GM12801 (cell line): Measurements from ENCODE around the gene AGAP1.

Source experiments
- TF ChIP-seq, protein P1 (sequence below): IDR thresholded peaks from one replicate; pipeline ENCODE4 v1.5.1; 2011; ENCODE audit warnings: control low read depth; ENCODE audit not compliant: insufficient read length; ENCODE audit errors: extremely low read depth

The AGAP1 gene

DNA sequence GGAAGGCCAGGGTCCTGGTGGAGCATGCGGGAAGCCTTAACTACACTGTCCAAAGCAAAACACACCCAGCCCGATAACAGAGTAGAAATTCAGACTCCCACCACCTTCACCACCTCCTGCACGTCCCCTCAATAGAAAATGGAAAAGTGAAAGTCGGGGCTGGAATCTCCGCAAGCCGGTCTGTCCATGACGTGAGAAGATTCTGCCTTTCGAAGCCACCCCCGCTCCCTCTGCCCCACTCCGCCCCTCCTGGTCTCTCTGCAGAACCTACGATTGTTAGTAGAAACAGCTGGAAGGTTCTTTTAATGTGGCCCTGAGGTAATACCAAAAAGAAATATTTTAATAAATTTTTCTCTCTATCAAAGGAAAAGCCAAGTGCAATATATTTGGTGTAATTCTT lies 558.0 kb downstream of the AGAP1 start:
- TF ChIP-seq, protein P1, sequence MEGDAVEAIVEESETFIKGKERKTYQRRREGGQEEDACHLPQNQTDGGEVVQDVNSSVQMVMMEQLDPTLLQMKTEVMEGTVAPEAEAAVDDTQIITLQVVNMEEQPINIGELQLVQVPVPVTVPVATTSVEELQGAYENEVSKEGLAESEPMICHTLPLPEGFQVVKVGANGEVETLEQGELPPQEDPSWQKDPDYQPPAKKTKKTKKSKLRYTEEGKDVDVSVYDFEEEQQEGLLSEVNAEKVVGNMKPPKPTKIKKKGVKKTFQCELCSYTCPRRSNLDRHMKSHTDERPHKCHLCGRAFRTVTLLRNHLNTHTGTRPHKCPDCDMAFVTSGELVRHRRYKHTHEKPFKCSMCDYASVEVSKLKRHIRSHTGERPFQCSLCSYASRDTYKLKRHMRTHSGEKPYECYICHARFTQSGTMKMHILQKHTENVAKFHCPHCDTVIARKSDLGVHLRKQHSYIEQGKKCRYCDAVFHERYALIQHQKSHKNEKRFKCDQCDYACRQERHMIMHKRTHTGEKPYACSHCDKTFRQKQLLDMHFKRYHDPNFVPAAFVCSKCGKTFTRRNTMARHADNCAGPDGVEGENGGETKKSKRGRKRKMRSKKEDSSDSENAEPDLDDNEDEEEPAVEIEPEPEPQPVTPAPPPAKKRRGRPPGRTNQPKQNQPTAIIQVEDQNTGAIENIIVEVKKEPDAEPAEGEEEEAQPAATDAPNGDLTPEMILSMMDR, result no peak

- TF ChIP-seq, protein P1, result no peak
Observed at GRCh38 chr2:236052206-236052605, 558.4 kb downstream of the AGAP1 start.

GRCh38 chr2:236052926-236053821 lies 559.3 kb downstream of the AGAP1 start:
- TF ChIP-seq, protein P1, result no peak

DNA sequence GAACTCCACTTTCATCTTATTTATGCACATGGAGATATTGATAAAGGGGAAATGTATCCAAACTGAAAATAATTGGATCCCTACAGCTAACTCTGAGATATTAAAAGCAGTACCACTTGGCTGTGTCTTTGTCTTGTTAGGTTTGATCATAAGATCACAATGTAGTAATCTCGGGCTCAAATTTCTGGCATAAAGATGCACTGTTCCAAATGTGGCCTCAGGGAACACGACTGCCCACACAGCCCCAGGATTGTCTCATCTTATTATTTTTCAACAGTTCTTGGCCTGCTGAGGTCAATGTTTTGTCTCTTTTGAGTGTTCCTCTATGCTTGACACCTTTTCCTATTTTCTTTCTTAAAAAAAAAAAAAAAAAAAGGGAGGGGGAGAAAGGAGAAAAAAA lies 560.3 kb downstream of the AGAP1 start:
- TF ChIP-seq, protein P1, result no peak

DNA sequence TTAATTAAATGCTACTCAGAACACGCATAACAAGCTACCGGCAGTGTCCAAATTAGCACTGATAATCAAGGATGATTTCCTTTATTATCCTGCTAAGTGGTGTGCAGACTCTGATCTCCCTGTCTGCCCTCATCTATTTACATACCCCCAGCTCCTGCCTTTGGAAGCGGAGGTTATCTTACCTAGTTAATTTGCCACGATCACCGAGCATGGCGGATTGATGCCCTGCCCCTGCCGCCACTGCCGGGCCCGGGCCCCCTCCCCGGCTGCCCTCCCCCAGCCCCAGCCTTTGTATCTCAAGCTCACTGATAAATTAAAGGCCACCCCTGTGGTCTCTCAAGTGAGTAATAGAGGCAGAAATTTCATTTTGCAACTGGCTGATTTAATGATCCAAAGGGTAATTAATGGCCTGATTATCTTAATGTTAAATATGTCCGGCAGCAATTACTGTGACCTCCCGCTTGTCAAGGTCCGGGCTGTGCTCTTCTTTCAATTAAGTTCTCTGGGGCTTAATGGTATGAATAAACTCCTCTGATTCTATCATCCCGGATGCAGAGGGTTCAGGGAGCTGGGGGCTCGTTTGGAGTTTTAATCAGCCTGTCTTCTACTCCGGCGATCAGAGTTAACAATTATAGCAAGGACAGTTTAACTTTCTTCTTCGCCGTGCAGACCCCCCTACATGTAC lies 560.9 kb downstream of the AGAP1 start:
- TF ChIP-seq, protein P1, result no peak

GRCh38 chr2:236055471-236055870 lies 561.6 kb downstream of the AGAP1 start:
- TF ChIP-seq, protein P1, result no peak

- TF ChIP-seq, protein P1, result no peak
Observed at GRCh38 chr2:236056141-236056540, 562.3 kb downstream of the AGAP1 start.
